D721Med (cell line): ENCODE results near the gene SLC39A3.

Source experiments
- DNase-seq: peaks from one replicate; pipeline ENCODE4 v3.0.0; 2011; ENCODE audit warnings: low spot score; ENCODE audit not compliant: insufficient read length
- FAIRE-seq: peaks from 2 replicates; lab custom pipeline; 2011; peaks lifted over from hg19 to GRCh38; lab: Jason Lieb, UNC
- CTCF ChIP-seq: IDR thresholded peaks from 2 replicates; pipeline ENCODE4 v1.5.1; 2012; ENCODE audit warnings: mild to moderate bottlenecking, control low read depth; ENCODE audit not compliant: insufficient read depth; ENCODE audit errors: missing control alignments

The SLC39A3 gene

GRCh38 chr19:2774083-2774679 lies 34.4 kb upstream of the SLC39A3 start:
- no peak for FAIRE-seq
- no peak for DNase-seq
- TF ChIP-seq CTCF = no peak

- FAIRE-seq (no peak), DNase-seq (no peak)
- no peak for TF ChIP-seq CTCF
Measured at GRCh38 chr19:2771786-2772674, 32.2 kb upstream of the SLC39A3 start.

DNA sequence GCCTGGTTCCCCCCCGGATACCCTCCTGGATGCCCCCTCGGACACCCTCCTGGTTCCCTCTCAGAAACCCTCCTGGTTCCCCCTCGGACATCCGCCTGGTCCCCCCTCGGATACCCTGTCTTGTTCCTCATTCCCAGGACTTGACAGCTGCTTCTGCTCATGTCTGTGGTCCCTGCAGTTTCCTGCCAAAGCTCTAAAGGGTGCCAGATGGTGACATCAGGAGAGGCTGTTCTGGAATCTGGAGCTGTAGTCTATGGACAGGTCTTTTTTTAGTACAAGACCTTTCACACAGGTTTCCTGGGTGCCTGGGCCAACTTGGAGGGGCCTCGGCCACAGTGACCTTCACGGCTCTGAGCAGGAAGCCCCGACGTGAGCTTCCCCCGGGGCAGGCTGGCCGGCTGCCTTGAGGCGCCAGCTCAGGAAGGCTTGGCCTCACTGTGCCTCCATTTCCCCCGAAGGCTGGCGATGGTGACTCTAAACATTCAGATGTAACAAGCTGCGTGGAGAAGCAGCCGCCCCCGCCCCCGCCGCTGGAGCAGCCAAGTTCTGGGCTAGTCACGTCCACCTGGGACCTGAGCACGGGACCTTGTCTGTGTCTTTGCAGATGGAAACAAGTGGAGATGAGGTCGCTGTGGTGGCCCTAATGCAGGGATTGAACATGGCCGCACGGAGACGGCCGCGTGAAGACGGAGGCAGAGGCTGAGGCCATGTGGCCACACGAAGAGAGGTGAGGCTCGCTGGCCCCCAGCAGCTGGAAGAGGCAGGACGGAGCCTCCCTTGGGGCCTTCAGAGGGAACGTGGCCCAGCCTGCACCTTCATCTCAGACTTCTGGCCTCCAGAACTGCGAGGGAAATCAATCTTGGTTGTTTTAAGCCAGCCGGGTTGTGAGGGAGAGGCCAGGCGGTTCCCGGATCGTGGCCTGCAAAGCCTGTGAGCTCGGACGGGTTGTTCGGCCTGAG lies 30.5 kb upstream of the SLC39A3 start:
- TF ChIP-seq CTCF = no peak
- FAIRE-seq = no peak
- DNase-seq = no peak

DNA sequence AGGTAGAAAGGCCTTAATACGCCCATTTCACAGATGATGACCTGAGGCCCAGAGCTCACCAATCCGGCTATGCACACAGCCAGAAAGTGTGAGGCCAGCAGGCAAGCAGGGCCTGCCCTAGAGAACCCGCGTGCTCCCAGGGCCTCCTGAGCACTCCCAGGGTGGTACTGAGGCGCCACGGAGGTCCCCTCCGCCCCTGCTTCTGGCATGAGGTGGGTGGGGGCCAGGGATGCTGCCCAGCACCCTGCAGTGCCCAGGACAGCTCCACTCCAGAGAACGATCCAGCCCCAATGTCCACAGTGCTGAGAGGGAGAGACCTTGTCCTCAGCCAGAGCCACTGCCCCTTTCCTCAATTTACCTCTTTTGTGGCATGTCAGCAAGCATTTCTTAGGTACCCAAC lies 29.4 kb upstream of the SLC39A3 start:
- FAIRE-seq = no peak
- TF ChIP-seq CTCF = no peak
- DNase-seq = no peak

GRCh38 chr19:2768365-2769132 lies 28.7 kb upstream of the SLC39A3 start:
- FAIRE-seq = no peak
- TF ChIP-seq CTCF = no peak
- no peak for DNase-seq

GRCh38 chr19:2767688-2768087 lies 27.9 kb upstream of the SLC39A3 start:
- TF ChIP-seq CTCF = no peak
- FAIRE-seq (no peak), DNase-seq (no peak)
